Glutamatergic neuron (in vitro differentiated cells): ENCODE measurements around the gene FASTKD1. TPM values are rescaled to one million over a fixed set of nuclear protein-coding genes. Genes with fewer than 3 reads are reported as not detected.

Source experiments
- DNase-seq: peaks from one replicate; pipeline ENCODE4 v3.0.0; 2022
- H3K27ac Mint-ChIP-seq: one replicate; pipeline ENCODE4 v1.8.0; 2020; ENCODE audit warnings: mild to moderate bottlenecking, mixed read lengths, inconsistent platforms; ENCODE audit not compliant: unreplicated experiment
- H3K27me3 Mint-ChIP-seq: one replicate; pipeline ENCODE4 v1.8.0; 2020; ENCODE audit warnings: mild to moderate bottlenecking, moderate library complexity, mixed read lengths, inconsistent platforms; ENCODE audit not compliant: unreplicated experiment
- H3K36me3 Mint-ChIP-seq: one replicate; pipeline ENCODE4 v1.8.0; 2020; ENCODE audit warnings: mild to moderate bottlenecking, mixed read lengths, inconsistent platforms; ENCODE audit not compliant: unreplicated experiment
- H3K4me1 Mint-ChIP-seq: one replicate; pipeline ENCODE4 v1.8.0; 2020; ENCODE audit warnings: mild to moderate bottlenecking, low read depth, mixed read lengths, inconsistent platforms; ENCODE audit not compliant: unreplicated experiment
- H3K4me3 Mint-ChIP-seq: one replicate; pipeline ENCODE4 v1.8.0; 2020; ENCODE audit warnings: mild to moderate bottlenecking, mixed read lengths, inconsistent platforms; ENCODE audit not compliant: unreplicated experiment
- H3K9me3 Mint-ChIP-seq: one replicate; pipeline ENCODE4 v1.8.0; 2020; ENCODE audit warnings: mild to moderate bottlenecking, moderate library complexity, mixed read lengths, inconsistent platforms; ENCODE audit not compliant: unreplicated experiment
- CTCF ChIP-seq: fragments of 200-600 bp; sonication (generic); IDR thresholded peaks from one replicate; pipeline ENCODE4 v1.5.0; 2021; ENCODE audit not compliant: partially characterized antibody, unreplicated experiment
- total RNA-seq: library from RNA; stranded (reverse); fragmentation: NEBNext Ultra II Directional; extraction: Animal tissue kit (Norgen Biotek cat#: 25700); gene quantifications from one replicate; pipeline ENCODE4 v1.2.1, GENCODE V29; 2021; ENCODE audit not compliant: unreplicated experiment

FASTKD1 gene
- total RNA-seq, 1 donor from 2014 or later: 38.1 TPM

GRCh38 chr2:169486487-169486886 lies 87.2 kb downstream of the FASTKD1 start:
- Mint-ChIP-seq H3K27ac (no peak overlapping the region), H3K36me3 (no peaks in the 10 kb centered on the region), H3K27me3 (peaks cover 2% of the 10 kb centered on the region), H3K4me3 (no peak overlapping the region), H3K9me3 (no peaks in the 10 kb centered on the region), H3K4me1 (no peaks in the 10 kb centered on the region)
- TF ChIP-seq CTCF: no peak
- DNase-seq: no peak

- Mint-ChIP-seq H3K27ac (no peak overlapping the region), H3K36me3 (no peaks in the 10 kb centered on the region), H3K9me3 (no peaks in the 10 kb centered on the region), H3K4me1 (no peaks in the 10 kb centered on the region), H3K27me3 (peaks cover 3% of the 10 kb centered on the region), H3K4me3 (no peak overlapping the region)
- DNase-seq: no peak
- no peak for TF ChIP-seq CTCF
These were observed 88.0 kb downstream of the FASTKD1 start for GRCh38 chr2:169485650-169486138.

GRCh38 chr2:169480079-169480465 lies 93.6 kb downstream of the FASTKD1 start:
- no peak for TF ChIP-seq CTCF
- no peaks in the 10 kb centered on the region for H3K4me1 Mint-ChIP-seq

More at GRCh38 chr2:169480079-169480465, 93.6 kb downstream of the FASTKD1 start:
- no peaks in the 10 kb centered on the region for H3K36me3 Mint-ChIP-seq
- H3K9me3 Mint-ChIP-seq: no peaks in the 10 kb centered on the region
- DNase-seq: no peak
- peak overlapping the region; percentile 92 for H3K4me3 Mint-ChIP-seq
- H3K27me3 Mint-ChIP-seq: peaks cover 4% of the 10 kb centered on the region
- H3K27ac Mint-ChIP-seq: no peak overlapping the region

Other genes with a start within 250 kb of the FASTKD1 start
- gene LRP2, start 211.3 kb downstream of the FASTKD1 start, total RNA-seq: not detected
- gene BBS5, start 94.4 kb downstream of the FASTKD1 start, total RNA-seq: 3.3 TPM
- gene KLHL41, start 64.2 kb downstream of the FASTKD1 start, total RNA-seq: not detected
- 33.7 TPM for gene PPIG, start 10.5 kb upstream of the FASTKD1 start, total RNA-seq
- 0.32 TPM for gene CFAP210, start 120.5 kb upstream of the FASTKD1 start, total RNA-seq
- gene PHOSPHO2, start 120.6 kb upstream of the FASTKD1 start, total RNA-seq: 9.6 TPM
- gene KLHL23, start 160.0 kb upstream of the FASTKD1 start, total RNA-seq: 76.0 TPM
- gene SSB, start 225.0 kb upstream of the FASTKD1 start, total RNA-seq: 79.0 TPM